Measurements from ENCODE around the gene NAA60.

DNA sequence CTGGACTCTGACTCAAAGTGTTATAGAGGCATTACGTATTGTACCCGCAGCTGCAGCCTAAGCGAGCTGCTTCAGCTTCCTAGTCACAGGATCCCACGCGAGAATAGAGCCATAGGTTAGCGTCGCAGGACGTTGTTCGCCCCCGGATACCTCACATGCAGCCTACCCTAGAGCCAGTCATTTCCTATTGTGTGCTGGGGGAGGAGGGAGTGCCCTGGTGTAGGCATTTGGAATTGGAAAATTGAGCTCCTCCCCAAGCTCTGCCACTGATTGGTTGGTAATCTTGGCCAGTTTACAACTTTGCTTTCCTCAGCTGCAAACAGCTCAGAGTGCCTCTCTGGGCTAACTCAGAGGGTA, 530 bp downstream of the NAA60 start:
- TF ChIP-seq SP1 (IDR thresholded peaks at IDR 0.05) (no peak), ZNF384 (IDR thresholded peaks at IDR 0.05) (no peak), SUZ12 (IDR thresholded peaks at IDR 0.05) (no peak), FOXM1 (IDR thresholded peaks at IDR 0.05; ENCODE audit: borderline replicate concordance) (no peak), HDGF (IDR thresholded peaks at IDR 0.05; ENCODE audit: borderline replicate concordance) (no peak), BHLHE40 (IDR thresholded peaks at IDR 0.05; ENCODE audit: borderline replicate concordance) (no peak)

Data from HEK293T (cell line).